ENCODE results near the gene HLA-DMB. TPM values are rescaled to one million over a fixed set of nuclear protein-coding genes. Genes with fewer than 3 reads are reported as not detected.

Gene HLA-DMB
- total RNA-seq, 6 donors from 2014 or later, result 35.6 to 233 (median 80.6) TPM

GRCh38 chr6:32935551-32936238, 5.1 kb downstream of the HLA-DMB start:
- H3K27ac ChIP-seq, result peak overlapping the region in 2 of 4 donors; percentile 43 to 61
- TF ChIP-seq EP300 (IDR thresholded peaks at IDR 0.05) (no peak), POLR2AphosphoS5 (IDR thresholded peaks at IDR 0.05) (no peak), CTCF (IDR thresholded peaks at IDR 0.05) (no peak), POLR2A (IDR thresholded peaks at IDR 0.05) (no peak)
- WGBS, 2 donors, result 84 to 86% methylated on average over 4 of the region's 4 CpGs
- H3K4me3 ChIP-seq, result no peak overlapping the region
- no peaks in the 10 kb centered on the region for H3K9me3 ChIP-seq
- H3K4me1 ChIP-seq, result peaks cover 7 to 27% (median 12%) of the 10 kb centered on the region in 4 donors
- ATAC-seq (ENCODE audit: low FRiP score in 2 of 2), result no peak
- peaks cover 0 to 9% (median 0%) of the 10 kb centered on the region in 4 donors for H3K36me3 ChIP-seq
- no peak for DNase-seq
- H3K27me3 ChIP-seq, result no peaks in the 10 kb centered on the region

GRCh38 chr6:32933661-32934085, 7.2 kb downstream of the HLA-DMB start:
- Histone ChIP-seq H3K9me3 (no peaks in the 10 kb centered on the region), H3K4me3 (no peak overlapping the region), H3K27me3 (no peaks in the 10 kb centered on the region), H3K27ac (peak overlapping the region in 1 of 4 donors; percentile 49), H3K36me3 (peaks cover 0 to 9% (median 0%) of the 10 kb centered on the region in 4 donors), H3K4me1 (peaks cover 0 to 15% (median 4%) of the 10 kb centered on the region in 4 donors)
- peak; percentile 84 to 86 for ATAC-seq (ENCODE audit: low FRiP score in 2 of 2)
- WGBS, 2 donors, result 0 to 3% methylated on average over 3 of the region's 3 CpGs
- peak in 1 of 2 donors; percentile 80 for DNase-seq
- no peak for TF ChIP-seq POLR2AphosphoS5 (IDR thresholded peaks at IDR 0.05)
- TF ChIP-seq CTCF (IDR thresholded peaks at IDR 0.05), result peak; percentile 64 to 77 (median 72)
- no peak for TF ChIP-seq EP300 (IDR thresholded peaks at IDR 0.05)
- TF ChIP-seq POLR2A (IDR thresholded peaks at IDR 0.05), result no peak

- H3K4me3 ChIP-seq, result no peak overlapping the region
- no peak for TF ChIP-seq CTCF (IDR thresholded peaks at IDR 0.05)
- no peak for TF ChIP-seq POLR2AphosphoS5 (IDR thresholded peaks at IDR 0.05)
- TF ChIP-seq EP300 (IDR thresholded peaks at IDR 0.05), result no peak
- no peak for TF ChIP-seq POLR2A (IDR thresholded peaks at IDR 0.05)
- DNase-seq (no peak), ATAC-seq (ENCODE audit: low FRiP score in 2 of 2) (no peak)
- no peaks in the 10 kb centered on the region for H3K9me3 ChIP-seq
- WGBS, 2 donors, result 79 to 81% methylated on average over 7 of the region's 7 CpGs
- H3K4me1 ChIP-seq, result peaks cover 0 to 14% (median 4%) of the 10 kb centered on the region in 4 donors
- H3K36me3 ChIP-seq, result peaks cover 0 to 4% (median 0%) of the 10 kb centered on the region in 4 donors
- no peak overlapping the region for H3K27ac ChIP-seq
- no peaks in the 10 kb centered on the region for H3K27me3 ChIP-seq
Observed at GRCh38 chr6:32932132-32932868, 8.5 kb downstream of the HLA-DMB start.

GRCh38 chr6:32931211-32931610, 9.6 kb downstream of the HLA-DMB start:
- H3K36me3 ChIP-seq, result peaks cover 0 to 3% (median 0%) of the 10 kb centered on the region in 4 donors
- H3K9me3 ChIP-seq, result no peaks in the 10 kb centered on the region
- H3K4me1 ChIP-seq, result peaks cover 0 to 8% (median 2%) of the 10 kb centered on the region in 4 donors
- ATAC-seq (ENCODE audit: low FRiP score in 2 of 2) (peak in 1 of 2 donors; percentile 52), DNase-seq (no peak)
- H3K27ac ChIP-seq, result no peak overlapping the region
- no peak for TF ChIP-seq EP300 (IDR thresholded peaks at IDR 0.05)
- no peaks in the 10 kb centered on the region for H3K27me3 ChIP-seq
- no peak overlapping the region for H3K4me3 ChIP-seq
- WGBS, 2 donors, result 6 to 47% methylated on average over 1 of the region's 1 CpG

DNA sequence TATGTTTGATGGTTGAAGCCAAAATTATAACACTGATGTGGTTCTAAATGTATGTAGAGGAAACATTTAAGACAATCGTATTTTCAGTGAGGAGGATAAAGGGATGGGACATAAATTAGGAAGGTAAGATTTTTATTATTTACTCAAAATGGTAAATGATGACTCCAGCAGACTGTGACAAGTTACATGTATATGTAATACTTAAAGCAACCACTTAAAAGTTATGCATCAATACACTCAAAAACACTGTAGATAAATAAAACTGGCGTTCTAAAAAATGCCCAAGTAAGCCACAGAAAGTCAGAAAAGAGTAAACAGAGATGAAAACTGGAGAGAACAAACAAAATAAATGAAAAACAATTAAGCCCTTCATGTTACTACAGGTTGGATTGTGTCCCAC, 18.7 kb downstream of the HLA-DMB start:
- H3K27me3 ChIP-seq, result no peaks in the 10 kb centered on the region
- no peaks in the 10 kb centered on the region for H3K9me3 ChIP-seq
- TF ChIP-seq POLR2A (IDR thresholded peaks at IDR 0.05) (no peak), CTCF (IDR thresholded peaks at IDR 0.05) (no peak), EP300 (IDR thresholded peaks at IDR 0.05) (no peak), POLR2AphosphoS5 (IDR thresholded peaks at IDR 0.05) (no peak)
- no peak overlapping the region for H3K4me3 ChIP-seq
- DNase-seq, result no peak
- H3K27ac ChIP-seq, result no peak overlapping the region
- no peaks in the 10 kb centered on the region for H3K4me1 ChIP-seq
- no peaks in the 10 kb centered on the region for H3K36me3 ChIP-seq
- no peak for ATAC-seq (ENCODE audit: low FRiP score in 2 of 2)
- 83 to 88% methylated on average over 2 of the region's 2 CpGs for WGBS, 2 donors
